Measurements from ENCODE around the gene SNAP91. TPM values are rescaled to one million over a fixed set of nuclear protein-coding genes. Genes with fewer than 3 reads are reported as not detected.
A peak's percentile ranks its signal among the peaks of the same experiment; 100 is the strongest.

The SNAP91 gene
- total RNA-seq, 2 donors from 2014 or later = 0.58 to 1.6 TPM

DNA sequence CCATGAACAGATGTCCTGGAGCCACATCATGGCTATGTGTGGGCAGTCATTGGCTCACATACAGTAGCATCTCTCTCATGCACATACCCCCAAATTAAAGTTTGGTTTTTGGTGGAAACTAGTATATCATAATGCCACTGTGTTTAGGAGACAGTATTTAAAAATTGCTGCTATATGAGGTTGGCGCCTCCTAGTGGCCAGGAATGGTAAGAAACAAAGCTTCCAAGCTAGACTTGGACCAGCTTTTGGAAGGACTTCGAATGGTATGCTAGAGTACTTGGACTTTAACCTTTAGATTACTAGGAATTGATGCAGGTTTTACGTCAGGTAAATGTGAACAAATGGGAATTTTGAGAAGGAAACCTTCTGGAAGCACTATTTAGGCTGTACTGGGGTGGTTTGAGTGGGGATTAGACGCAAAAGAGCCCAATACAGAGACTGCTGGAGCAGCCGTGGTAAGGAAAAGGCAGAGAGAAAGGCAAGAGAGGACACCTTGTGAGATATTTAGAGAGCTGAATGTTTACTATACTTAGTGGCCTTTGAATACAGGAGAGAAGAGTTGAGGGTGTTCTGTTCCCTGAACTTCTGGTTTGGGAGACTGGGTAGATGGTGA lies 172.8 kb downstream of the SNAP91 start:
- no peak overlapping the region for H3K4me3 ChIP-seq (ENCODE audit: low read length)

DNA sequence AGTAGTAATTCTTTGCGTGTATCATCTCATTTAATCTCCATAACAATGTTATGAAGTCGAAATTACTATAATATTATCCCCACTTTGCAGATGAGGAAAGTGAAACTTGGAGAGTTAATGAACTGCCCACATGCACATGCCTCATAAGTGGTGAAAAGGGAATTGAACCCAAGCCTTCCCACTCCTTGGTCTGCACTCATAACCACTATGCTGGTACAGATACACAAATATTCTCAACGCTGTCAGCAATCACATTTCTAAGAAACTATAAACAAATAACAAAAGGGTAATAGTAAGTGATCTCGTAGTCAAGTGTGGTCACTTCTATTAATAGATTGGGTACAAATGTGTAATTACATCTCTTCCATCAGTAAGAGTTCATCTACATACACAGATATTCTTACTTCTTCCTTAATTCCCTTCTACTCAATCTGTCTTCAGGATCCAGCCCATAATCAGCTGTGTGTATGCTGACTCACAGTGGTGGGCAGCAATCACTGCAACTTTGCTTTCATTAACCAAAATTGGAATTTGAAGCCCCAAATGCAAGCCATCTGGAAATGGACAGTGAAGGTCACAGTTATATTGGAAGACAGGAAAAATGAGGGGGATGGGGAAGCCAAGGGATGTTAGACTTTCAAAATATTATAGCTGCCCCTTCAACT lies 190.0 kb downstream of the SNAP91 start:
- H3K9me3 Mint-ChIP-seq = no peaks in the 10 kb centered on the region
- no peak overlapping the region for H3K9ac ChIP-seq (ENCODE audit: extremely low read depth, low read length, poor library complexity, severe bottlenecking)
- H3K27ac Mint-ChIP-seq = no peak overlapping the region
- H3K4me3 Mint-ChIP-seq = no peak overlapping the region
- no peaks in the 10 kb centered on the region for H3K27me3 ChIP-seq (ENCODE audit: control insufficient read depth, insufficient read depth, low read length, poor library complexity, severe bottlenecking)
- H3K4me3 ChIP-seq (ENCODE audit: low read length) = no peak overlapping the region
- H3K9me3 ChIP-seq (ENCODE audit: control insufficient read depth, low read length) = no peaks in the 10 kb centered on the region
- H3K27me3 Mint-ChIP-seq (ENCODE audit: insufficient read depth) = peaks cover 2% of the 10 kb centered on the region
- peaks cover 5% of the 10 kb centered on the region for H3K4me1 Mint-ChIP-seq
- no peaks in the 10 kb centered on the region for H3K4me1 ChIP-seq (ENCODE audit: control insufficient read depth, insufficient read depth, low read length)
- TF ChIP-seq, protein P1, sequence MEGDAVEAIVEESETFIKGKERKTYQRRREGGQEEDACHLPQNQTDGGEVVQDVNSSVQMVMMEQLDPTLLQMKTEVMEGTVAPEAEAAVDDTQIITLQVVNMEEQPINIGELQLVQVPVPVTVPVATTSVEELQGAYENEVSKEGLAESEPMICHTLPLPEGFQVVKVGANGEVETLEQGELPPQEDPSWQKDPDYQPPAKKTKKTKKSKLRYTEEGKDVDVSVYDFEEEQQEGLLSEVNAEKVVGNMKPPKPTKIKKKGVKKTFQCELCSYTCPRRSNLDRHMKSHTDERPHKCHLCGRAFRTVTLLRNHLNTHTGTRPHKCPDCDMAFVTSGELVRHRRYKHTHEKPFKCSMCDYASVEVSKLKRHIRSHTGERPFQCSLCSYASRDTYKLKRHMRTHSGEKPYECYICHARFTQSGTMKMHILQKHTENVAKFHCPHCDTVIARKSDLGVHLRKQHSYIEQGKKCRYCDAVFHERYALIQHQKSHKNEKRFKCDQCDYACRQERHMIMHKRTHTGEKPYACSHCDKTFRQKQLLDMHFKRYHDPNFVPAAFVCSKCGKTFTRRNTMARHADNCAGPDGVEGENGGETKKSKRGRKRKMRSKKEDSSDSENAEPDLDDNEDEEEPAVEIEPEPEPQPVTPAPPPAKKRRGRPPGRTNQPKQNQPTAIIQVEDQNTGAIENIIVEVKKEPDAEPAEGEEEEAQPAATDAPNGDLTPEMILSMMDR (conservative IDR thresholded peaks at IDR 0.05) = peak; percentile 55
- H3K36me3 ChIP-seq (ENCODE audit: control insufficient read depth, insufficient read depth, low read length) = no peaks in the 10 kb centered on the region
- no peak for DNase-seq
- no peaks in the 10 kb centered on the region for H3K36me3 Mint-ChIP-seq (ENCODE audit: low read depth)
- H3K27ac ChIP-seq (ENCODE audit: low read depth, low read length) = no peak overlapping the region
- 100% methylated on average over 3 of the region's 4 CpGs; no CpG with 5 or more reads in 1 of the 2 experiments for WGBS, 2 experiments (ENCODE audit: insufficient coverage in 1 of 2, insufficient read length in 1 of 2)

More for the DNA sequence above, 172.8 kb downstream of the SNAP91 start:
- Mint-ChIP-seq H3K27ac (no peak overlapping the region), H3K4me1 (peaks cover 4% of the 10 kb centered on the region), H3K4me3 (no peak overlapping the region), H3K36me3 (ENCODE audit: low read depth) (no peaks in the 10 kb centered on the region), H3K9me3 (no peaks in the 10 kb centered on the region), H3K27me3 (ENCODE audit: insufficient read depth) (peaks cover 7% of the 10 kb centered on the region)
- peak; percentile 91 for DNase-seq
- TF ChIP-seq, protein P1 (conservative IDR thresholded peaks at IDR 0.05) = peak; percentile 94
- Histone ChIP-seq H3K27ac (ENCODE audit: low read depth, low read length) (no peak overlapping the region), H3K9ac (ENCODE audit: extremely low read depth, low read length, poor library complexity, severe bottlenecking) (no peak overlapping the region), H3K9me3 (ENCODE audit: control insufficient read depth, low read length) (no peaks in the 10 kb centered on the region), H3K36me3 (ENCODE audit: control insufficient read depth, insufficient read depth, low read length) (no peaks in the 10 kb centered on the region), H3K27me3 (ENCODE audit: control insufficient read depth, insufficient read depth, low read length, poor library complexity, severe bottlenecking) (peaks cover 7% of the 10 kb centered on the region), H3K4me1 (ENCODE audit: control insufficient read depth, insufficient read depth, low read length) (no peaks in the 10 kb centered on the region)
- WGBS, 2 experiments (ENCODE audit: insufficient coverage in 1 of 2, insufficient read length in 1 of 2) = 53 to 58% methylated on average over 5 of the region's 5 CpGs

DNA sequence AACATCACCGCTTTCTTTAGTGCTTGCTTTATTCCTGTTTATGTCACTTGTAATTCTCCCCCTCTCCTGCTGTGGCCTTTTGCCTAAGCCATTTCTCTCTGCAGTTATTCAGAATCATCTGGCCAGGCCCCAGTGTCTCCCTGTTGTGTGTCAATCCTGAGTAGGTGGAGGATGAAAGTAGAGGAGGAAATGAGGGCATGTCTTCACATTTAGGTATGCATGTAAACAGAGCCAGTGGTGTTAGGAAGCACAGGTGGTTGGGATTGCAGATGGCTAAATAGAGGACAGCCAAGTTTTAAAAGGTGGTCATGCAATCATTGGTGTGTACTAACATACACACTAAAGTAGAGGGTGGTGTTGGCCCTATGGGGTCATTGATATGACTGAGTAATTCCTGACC lies 191.4 kb downstream of the SNAP91 start:
- Histone ChIP-seq H3K27me3 (ENCODE audit: control insufficient read depth, insufficient read depth, low read length, poor library complexity, severe bottlenecking) (no peaks in the 10 kb centered on the region), H3K4me1 (ENCODE audit: control insufficient read depth, insufficient read depth, low read length) (no peaks in the 10 kb centered on the region), H3K4me3 (ENCODE audit: low read length) (no peak overlapping the region), H3K36me3 (ENCODE audit: control insufficient read depth, insufficient read depth, low read length) (no peaks in the 10 kb centered on the region), H3K9me3 (ENCODE audit: control insufficient read depth, low read length) (no peaks in the 10 kb centered on the region), H3K27ac (ENCODE audit: low read depth, low read length) (no peak overlapping the region), H3K9ac (ENCODE audit: extremely low read depth, low read length, poor library complexity, severe bottlenecking) (no peak overlapping the region)
- no peak overlapping the region for H3K4me3 Mint-ChIP-seq
- H3K4me1 Mint-ChIP-seq = peaks cover 11% of the 10 kb centered on the region
- TF ChIP-seq, protein P1 (conservative IDR thresholded peaks at IDR 0.05) = no peak
- no peak overlapping the region for H3K27ac Mint-ChIP-seq
- no peaks in the 10 kb centered on the region for H3K9me3 Mint-ChIP-seq
- H3K36me3 Mint-ChIP-seq (ENCODE audit: low read depth) = no peaks in the 10 kb centered on the region
- peaks cover 7% of the 10 kb centered on the region for H3K27me3 Mint-ChIP-seq (ENCODE audit: insufficient read depth)
- DNase-seq = peak; percentile 58
- WGBS, 2 experiments (ENCODE audit: insufficient coverage in 1 of 2, insufficient read length in 1 of 2) = 50% methylated on average over 1 of the region's 1 CpG
